Sciatic nerve (tissue), 2 donors: Measurements from ENCODE around the gene NLK. TPM values are rescaled to one million over a fixed set of nuclear protein-coding genes. Genes with fewer than 3 reads are reported as not detected.
"Not testable (repeated sequence)": the region's sequence is repeated elsewhere in the genome, so short reads cannot be mapped to it uniquely, and the experiment has no call there.

Experiments
- ATAC-seq: fragments of 200-7000 bp; cut with Tn5 transposase; one replicate; pipeline ENCODE4 v1.9.1; 2020; ENCODE audit warnings: mild to moderate bottlenecking, moderate library complexity
- DNase-seq: peaks from one replicate; pipeline ENCODE4 v3.0.0-alpha.2; 2020; ENCODE audit warnings: low spot score
- intact Hi-C: fragments of 100-400 bp; cut with DNase I; formaldehyde crosslinking; loops from one replicate; pipeline ENCODE4 v1.14.2; 2022
- total RNA-seq: library from RNA; stranded (reverse); fragmentation: NEBNext Ultra II Directional; extraction: Animal tissue kit (Norgen Biotek cat#: 25700); gene quantifications from one replicate; pipeline ENCODE4 v1.2.1, GENCODE V29; 2021
- donor health status: DM: no; HTN: no; CAD: no.
- donor health status: DM: no; HTN: no; CAD: no.

NLK gene
- total RNA-seq, 1 donor from 2014 or later = 34.9 TPM

DNA sequence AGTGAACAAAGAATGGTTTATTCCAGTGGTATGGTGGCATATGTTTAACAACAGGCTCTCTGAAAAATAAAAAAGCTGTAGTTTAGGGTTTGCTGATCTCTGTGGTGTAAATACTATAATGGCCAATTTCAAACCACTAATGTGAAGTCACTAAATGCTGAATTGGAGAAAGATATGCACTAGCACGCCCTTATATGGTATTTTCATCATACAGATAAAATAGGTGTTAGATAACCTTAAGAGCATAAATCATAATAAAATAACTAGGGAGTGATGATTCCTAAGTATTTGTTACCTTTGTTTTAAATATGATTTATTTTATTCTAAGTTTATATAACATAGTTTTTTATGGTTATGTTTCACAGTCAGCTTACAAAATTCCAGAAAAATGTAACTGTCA, 17.2 kb downstream of the NLK start:
- DNase-seq = no peak
- intact Hi-C loops = no loop called here

GRCh38 chr17:28065706-28066105, 23.2 kb downstream of the NLK start:
- intact Hi-C loops = no loop called here
- ATAC-seq (no peak), DNase-seq (no peak)

More for the DNA sequence above, 17.2 kb downstream of the NLK start:
- ATAC-seq = no peak

- ATAC-seq (no peak), DNase-seq (no peak)
- intact Hi-C loops = no loop called here
These were observed 26.6 kb downstream of the NLK start for GRCh38 chr17:28069061-28069460.

GRCh38 chr17:28071179-28071578, 28.7 kb downstream of the NLK start:
- intact Hi-C loops = no loop called here
- DNase-seq (no peak), ATAC-seq (no peak)

- DNase-seq (no peak), ATAC-seq (no peak)
- intact Hi-C loops = no loop called here
These were observed 29.6 kb downstream of the NLK start for GRCh38 chr17:28071891-28072606.

GRCh38 chr17:28072936-28073533, 30.6 kb downstream of the NLK start:
- intact Hi-C loops = no loop called here
- ATAC-seq (no peak), DNase-seq (no peak)

DNA sequence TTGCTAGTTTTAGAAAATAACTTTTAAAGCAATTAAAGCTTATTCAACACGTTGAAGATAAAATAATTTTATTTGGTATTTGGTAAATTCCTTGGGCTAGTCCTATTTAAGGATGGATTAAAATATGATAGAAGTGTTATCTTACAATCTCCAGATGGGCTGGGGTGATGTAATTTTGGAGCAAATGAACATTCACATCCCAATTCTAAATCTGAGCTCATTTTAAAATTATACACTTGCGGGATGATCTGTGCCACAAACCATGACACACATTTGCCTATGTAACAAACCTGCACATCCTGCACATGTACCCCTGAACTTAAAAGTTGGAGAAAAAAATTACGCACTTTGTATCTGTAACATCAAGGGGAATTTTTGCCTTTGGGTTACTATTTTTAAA, 31.5 kb downstream of the NLK start:
- intact Hi-C loops = no loop called here
- DNase-seq (no peak), ATAC-seq (no peak)

GRCh38 chr17:28076144-28076543, 33.7 kb downstream of the NLK start:
- ATAC-seq (no peak), DNase-seq (no peak)
- intact Hi-C loops = no loop called here

- intact Hi-C loops, ATAC-seq, DNase-seq: not testable (repeated sequence)
These were observed 34.7 kb downstream of the NLK start for GRCh38 chr17:28077140-28077539.

GRCh38 chr17:28078341-28079229, 36.1 kb downstream of the NLK start:
- intact Hi-C loops = no loop called here
- no peak for DNase-seq
- no peak for ATAC-seq

GRCh38 chr17:28081467-28081866, 39.0 kb downstream of the NLK start:
- no peak for ATAC-seq
- intact Hi-C loops = no loop called here
- no peak for DNase-seq

GRCh38 chr17:28085766-28086165, 43.3 kb downstream of the NLK start:
- ATAC-seq (no peak), DNase-seq (no peak)
- intact Hi-C loops = no loop called here

GRCh38 chr17:28086519-28086918, 44.0 kb downstream of the NLK start:
- no peak for ATAC-seq
- intact Hi-C loops = no loop called here
- no peak for DNase-seq

DNA sequence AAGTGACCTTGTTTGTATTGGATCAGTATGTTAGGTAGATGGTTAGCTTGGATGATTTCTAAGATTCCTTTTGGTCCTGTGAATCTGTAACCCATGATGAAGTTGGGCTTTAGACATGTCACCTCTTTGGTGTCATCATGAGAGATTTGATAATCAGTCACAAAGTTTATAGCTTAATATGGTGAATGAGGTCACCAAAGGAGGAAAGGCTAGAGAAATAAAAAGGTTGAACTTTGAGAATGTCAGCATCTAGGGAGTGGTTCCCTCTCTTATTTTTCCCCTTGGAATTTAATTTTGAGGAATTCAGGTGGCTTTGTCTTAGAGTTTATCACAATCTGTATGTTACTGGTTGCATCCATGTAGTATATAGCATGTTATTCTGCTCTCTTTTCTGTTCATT, 45.3 kb downstream of the NLK start:
- ATAC-seq (no peak), DNase-seq (no peak)
- intact Hi-C loops = no loop called here

DNA sequence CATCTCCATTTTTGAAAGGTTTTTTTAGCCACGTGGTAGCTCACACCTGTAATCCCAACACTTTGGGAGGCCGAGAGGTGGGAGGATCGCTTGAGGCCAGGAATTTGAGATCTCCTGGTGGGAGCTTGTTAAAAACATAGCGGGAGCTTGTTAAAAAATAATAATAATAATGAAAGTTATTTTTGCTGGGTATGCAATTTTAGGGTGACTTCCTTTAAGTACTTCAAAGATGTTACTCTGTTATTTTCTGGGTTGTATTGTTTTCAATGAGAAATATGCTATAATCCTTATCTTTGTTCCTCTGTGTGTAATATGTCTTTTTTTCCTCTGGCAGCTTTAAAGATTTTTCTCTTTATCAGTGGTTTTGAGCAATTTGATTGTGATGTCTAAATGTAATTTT, 48.1 kb downstream of the NLK start:
- no peak for DNase-seq
- ATAC-seq = no peak
- intact Hi-C loops = no loop called here

DNA sequence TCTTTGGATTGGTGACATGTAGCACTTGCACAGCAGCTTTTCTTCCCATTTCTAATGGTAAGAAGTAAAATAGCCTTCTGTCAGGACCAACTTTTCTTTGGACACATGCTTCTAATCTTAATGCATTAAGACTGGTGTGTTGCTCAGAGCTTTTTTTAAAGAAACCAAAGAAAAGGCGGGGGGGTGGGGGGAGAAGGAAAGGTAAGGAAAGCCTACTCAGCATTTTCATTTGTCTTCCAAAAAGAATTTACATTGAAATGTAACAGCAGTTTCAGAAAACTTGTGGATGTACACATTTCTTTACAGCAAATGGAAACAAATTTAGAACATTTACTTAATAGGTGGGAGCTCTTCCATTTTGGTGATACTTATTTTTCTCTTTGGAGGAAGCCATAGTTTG, 49.6 kb downstream of the NLK start:
- DNase-seq = no peak
- intact Hi-C loops = no loop called here
- ATAC-seq = no peak

DNA sequence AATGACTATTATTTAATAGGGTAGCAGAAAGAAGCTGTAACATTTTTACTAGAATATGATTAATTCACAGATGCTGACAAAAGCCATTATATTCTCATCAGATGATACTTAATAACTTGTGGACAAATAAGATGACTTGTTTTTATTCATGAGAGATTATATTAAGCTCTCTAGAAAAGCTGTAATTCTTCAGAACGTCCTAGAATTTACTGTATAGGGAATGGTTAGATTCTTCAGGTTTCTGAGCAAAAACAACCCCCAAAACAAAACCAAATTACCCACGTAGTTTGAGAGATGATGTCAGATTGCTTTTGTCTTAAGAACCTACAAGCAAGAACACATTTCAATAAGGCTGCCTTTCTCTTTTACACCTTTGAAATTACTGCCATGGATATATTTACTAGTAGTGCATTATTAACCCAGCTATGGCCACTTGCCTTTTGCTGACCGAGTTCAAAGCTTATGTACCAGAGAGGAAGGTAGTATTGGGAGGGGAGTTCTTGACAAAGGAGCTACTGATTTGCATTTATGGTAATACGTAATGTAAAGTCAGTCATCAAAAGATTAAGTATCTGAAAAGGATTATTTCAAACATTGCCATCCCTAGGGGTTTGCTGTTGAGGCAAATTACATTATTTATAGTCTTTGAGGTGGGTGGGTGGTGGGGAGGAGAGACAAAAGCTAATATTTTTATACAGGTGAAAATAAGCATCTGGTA, 51.7 kb downstream of the NLK start:
- no peak for ATAC-seq
- intact Hi-C loops = no loop called here
- DNase-seq = no peak

DNA sequence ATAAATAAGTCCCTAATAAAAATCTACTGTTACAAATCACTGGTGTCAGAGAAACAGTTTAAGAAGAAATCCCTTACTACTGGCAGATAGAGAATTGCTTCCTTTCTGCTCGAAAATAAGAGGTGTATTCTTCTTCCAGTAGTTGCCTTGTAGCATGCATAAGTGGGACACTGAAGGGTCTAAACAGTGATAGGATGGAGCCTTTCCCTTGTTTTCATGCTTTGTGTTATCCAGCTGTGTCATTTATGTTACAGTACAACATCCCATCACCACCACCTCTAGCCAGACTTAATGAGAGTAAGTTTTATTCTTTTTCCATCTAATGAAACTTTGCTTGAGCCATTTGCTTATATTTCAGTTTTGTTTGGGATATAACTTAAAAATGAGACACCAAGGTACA, 54.3 kb downstream of the NLK start:
- ATAC-seq = no peak
- intact Hi-C loops = no loop called here
- no peak for DNase-seq

DNA sequence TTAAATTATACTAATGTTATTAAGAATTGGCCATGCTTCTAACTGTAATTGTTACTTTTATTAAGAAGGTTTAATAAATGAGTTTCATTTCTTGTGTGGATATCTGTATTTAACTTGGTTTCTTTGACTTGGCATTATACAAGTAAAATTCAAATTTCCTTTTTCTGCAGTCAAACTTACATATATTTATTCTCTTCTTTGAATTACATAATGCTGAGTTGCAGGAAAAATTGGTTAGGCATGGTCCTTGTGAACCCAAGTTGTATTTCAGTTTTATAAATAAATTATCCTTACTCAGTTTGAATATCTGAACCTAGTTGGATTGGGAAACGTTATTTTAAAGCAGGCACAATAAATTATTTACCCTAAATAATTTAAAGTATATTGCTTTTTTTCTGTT, 54.8 kb downstream of the NLK start:
- intact Hi-C loops = no loop called here
- DNase-seq = no peak
- no peak for ATAC-seq
